ENCODE results near the gene S1PR4.
"Not testable (repeated sequence)": the region's sequence is repeated elsewhere in the genome, so short reads cannot be mapped to it uniquely, and the experiment has no call there.

S1PR4 gene

DNA sequence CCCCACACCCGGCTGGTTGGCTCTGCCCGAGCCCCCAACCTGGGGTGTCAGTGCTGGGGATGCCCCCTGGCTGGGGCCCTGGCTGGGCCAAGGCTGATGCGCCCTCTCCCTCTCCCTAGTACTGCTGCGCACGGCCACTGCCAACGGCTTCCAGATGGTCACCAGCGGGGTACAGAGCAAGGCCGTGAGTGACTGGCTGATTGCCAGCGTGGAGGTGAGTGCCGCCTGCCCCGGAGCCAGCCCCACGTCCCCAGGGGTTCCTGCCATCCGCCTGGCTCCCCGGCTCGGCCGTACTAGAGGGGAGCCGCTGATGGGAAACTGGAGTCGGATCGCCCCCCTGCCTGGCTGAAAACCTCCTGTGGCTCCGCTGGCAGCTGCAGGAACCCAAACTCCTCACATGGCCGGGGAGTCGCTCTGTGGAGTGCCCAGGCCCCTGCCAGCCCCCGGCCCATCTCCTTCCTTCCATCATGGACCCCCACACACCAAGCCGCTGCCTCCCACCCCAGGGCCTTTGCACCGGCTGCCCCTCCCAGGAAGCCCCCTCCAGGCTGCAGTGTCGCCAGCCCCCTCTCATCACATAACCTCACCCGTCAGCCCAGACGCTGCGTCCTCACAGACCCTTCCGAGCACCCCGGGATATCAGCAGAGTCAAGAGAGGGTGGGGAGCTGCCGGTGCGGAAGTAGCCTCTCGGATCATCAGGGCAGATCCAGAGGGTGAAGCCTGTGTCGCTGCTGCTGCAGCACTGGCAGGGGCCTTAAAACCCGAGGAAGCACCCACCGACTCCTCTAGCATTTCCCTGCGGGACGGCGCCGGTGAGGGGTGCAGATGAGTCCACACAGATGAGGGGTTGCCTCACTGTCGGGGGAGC is 17.7 kb downstream of the S1PR4 start:
- DNase-seq: no peak

DNA sequence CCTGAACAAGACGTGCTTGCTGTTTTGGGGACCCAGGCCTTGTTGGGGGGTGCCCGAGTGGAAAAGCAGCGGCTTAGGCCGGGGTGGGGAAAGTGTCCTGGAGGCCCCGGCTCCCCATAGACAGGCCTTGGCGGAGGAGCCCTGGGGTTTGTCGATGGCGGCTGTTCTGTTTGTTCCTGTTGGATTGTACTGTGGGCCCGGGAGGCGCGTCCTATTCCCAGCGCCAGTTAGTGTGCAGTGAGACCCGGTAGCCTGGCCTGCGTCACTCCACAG is 18.3 kb downstream of the S1PR4 start:
- DNase-seq: no peak

DNA sequence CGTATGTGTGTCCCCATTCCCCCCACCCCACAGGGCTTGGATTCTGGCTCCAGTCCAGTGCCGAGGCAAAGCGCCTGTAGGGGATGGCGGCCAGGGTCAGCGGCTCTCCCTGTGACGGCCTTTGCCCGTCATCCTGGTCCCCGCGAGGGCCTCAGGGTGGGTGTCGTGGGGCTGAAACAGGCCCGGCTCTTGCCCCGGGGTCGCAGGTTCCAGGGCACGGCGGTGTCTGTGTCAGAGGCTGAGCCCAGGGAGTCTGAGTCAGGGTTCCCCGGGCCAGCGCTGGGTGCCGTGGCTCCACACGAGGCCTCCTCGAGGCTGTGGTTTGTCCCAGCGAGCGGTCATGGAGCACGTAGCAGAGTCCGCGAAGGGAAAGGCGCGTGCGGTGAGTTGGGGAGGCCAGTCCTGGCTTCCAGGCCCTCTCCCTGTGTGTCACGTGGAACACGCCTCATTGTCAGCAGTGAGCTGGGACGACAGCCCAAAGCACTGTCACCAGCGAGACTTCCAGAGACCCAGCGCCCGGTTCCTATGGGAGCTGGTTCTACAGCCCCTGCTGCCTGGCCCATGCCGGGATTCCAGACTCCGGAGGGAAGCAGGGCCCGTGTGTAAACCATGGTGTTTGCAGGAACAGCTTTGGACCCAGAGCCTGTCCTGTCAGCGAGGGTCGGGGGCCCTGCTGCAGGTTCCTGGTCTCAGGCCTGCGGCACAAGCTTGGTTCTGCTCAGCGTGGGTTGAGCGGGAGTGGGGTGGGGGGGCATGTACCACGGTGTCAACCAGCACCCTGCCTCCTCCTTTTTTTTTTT is 20.5 kb downstream of the S1PR4 start:
- DNase-seq: no peak

DNA sequence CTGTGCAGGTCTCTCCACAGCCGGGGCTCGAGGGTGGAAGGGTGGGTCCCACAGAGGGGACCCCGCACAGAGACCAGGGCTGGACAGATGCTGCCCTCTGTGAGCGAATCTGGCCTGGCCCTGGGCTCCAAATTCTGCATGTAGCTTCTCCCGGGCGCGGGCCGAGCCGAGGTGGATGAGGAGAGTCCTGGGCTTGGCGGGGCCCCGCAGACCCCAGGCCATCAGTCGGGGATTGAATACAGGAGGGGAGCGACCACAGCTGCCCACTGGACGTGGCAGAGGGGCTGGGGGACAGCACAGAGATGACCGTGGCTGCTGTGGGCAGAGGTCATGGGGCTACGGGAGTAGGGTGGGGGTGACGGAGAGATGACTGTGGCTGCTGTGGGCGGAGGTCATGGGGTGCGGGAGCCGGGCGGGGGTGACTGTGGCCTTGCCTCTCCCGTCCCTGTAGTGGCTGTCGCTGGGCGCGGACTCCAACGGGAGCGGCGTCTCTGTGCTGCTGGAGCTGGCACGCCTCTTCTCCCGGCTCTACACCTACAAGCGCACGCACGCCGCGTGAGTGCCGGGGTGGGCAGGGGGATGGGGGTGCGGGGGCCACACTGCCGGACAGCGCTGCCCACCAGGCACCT is 22.6 kb downstream of the S1PR4 start:
- no peak for DNase-seq

DNA sequence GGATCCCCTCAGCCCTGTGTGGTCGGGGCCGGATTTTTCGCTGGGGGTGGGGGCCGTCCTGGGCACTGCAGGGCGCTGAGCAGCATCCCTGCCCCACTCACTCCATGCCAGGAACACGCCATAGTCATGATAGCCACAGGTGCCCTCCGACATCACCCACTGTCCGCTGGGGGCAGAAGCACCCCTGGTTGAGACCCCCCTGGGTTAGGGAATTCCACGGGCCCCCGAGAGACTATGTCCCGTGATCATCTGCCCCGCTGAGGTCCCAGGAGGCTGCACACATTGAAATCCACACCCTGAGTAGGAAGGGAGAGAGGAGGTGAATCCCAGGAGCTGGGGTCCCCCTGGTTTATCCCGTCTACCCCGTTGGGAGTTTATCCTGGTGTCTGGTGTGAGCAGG is 23.3 kb downstream of the S1PR4 start:
- DNase-seq: no peak

DNA sequence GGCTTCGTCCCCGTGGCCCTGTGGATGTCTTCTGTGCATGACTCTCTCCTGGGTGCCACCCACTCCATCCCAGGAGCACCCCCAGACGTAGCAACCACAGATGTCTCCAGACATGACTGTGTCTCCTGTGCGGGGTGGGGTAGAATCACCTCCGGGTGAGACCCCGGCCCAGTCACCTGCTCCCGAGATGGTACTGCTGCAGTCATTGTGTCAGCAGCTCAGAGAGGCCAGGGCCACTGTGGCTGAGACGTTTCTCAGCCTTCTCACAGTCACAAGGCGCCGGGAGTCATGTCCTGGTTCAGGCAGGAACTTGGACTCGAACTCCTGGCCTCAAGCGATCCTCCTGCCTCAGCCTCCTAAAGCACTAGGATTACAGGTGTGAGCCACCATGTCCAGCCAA is 23.8 kb downstream of the S1PR4 start:
- no peak for DNase-seq

DNA sequence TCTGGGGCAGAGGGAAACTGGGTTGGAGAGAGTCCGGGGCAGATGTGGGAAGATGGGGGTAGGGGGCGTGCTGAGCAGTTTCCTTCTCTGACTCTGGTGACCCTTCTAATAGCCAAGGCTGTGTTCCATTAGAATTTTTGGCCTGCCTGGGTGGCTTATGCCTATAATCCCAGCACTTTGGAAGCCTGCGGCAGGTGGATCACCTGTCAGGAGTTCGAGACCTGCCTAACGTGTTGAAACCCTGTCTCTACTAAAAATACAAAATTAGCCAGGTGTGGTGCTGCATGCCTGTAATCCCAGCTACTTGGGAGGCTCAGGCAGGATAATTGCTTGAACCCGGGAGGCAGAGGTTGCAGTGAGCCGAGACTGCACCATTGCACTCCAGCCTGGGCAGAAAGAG is 24.3 kb downstream of the S1PR4 start:
- not testable (repeated sequence) for DNase-seq

DNA sequence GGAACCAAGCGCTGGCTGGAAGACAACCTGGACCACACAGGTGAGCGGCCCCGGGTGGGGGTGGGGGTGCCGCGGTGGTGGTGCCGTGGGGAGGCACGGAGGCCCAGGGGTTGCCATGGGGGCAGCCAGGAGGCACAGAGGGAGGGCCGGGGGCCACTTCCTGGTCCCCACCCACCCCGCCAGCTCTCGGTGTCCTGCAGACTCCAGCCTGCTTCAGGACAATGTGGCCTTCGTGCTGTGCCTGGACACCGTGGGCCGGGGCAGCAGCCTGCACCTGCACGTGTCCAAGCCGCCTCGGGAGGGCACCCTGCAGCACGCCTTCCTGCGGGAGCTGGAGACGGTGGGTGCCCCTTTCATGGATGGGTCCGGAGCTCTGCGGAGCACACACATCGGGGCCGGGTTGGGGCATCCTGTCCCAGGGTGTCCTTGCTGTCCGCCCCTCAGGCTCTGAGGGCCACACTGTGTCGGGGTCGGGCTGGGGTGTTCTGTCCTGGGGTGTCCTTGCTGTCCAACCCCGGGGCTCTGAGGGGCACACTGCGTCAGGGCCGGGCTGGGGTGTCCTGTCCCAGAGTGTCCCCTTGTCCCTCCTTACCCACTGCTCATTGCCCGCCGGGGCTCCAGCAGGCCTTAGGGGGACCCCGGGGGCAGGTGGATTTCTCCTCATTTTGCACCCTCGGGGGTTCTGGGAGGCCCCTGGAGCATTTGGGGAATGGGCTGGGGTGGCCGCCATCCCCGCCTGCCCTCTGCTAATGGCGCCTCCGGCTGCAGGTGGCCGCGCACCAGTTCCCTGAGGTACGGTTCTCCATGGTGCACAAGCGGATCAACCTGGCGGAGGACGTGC is 25.5 kb downstream of the S1PR4 start:
- DNase-seq: no peak

DNA sequence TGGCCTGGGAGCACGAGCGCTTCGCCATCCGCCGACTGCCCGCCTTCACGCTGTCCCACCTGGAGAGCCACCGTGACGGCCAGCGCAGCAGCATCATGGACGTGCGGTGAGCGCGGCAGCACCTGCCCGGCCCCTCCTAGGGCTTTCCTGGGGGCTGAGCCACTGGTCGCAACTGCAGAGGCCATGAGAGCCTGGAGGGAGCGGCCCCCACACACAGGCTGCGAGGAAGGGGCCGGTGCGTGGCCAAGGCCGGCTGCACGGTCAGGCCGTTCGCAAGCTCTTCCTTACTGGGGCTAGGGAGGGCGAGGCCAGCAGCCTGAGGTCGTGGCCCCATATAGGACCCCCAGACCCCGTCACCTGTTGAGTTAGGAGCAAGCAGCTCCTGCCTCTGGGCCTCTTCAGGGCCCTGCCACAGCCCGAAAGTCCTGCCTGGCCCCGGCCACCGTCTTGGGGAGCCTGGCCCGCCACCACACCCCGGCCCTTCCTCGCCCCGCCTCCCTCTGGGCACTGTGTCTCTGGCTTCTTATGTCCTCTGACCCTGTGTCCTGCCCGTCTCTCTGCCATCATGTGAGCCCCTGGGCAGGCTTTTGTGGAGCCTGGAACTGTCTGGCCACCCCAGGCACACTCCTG is 26.2 kb downstream of the S1PR4 start:
- no peak for DNase-seq

DNA sequence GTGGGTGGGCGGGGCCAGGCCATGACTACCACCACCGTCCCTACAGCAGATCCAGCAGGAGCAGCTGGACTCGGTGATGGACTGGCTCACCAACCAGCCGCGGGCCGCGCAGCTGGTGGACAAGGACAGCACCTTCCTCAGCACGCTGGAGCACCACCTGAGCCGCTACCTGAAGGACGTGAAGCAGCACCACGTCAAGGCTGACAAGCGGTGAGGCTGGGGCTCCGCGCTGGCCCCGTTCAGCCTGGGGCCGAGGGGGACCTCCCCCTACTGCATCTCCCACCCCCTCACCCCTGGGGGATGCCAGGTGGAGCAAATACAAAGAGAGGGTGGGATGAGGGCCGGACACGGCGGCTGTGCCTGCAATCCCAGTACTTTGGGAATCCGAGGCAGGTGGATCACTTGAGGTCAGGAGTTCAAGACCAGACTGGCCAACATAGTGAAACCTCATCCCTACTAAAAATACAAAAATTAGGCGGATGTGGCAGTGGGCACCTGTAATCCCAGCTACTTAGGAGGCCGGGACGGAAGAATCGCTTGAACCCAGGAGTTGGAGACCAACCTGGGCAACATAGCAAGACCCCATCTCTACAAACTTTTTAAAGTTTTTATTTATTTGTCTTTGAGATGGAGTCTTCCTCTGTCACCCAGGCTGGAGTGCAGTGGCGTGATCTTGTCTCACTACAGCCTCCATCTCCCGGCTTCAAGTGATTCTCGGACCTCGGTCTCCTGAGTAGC is 27.8 kb downstream of the S1PR4 start:
- DNase-seq: no peak

DNA sequence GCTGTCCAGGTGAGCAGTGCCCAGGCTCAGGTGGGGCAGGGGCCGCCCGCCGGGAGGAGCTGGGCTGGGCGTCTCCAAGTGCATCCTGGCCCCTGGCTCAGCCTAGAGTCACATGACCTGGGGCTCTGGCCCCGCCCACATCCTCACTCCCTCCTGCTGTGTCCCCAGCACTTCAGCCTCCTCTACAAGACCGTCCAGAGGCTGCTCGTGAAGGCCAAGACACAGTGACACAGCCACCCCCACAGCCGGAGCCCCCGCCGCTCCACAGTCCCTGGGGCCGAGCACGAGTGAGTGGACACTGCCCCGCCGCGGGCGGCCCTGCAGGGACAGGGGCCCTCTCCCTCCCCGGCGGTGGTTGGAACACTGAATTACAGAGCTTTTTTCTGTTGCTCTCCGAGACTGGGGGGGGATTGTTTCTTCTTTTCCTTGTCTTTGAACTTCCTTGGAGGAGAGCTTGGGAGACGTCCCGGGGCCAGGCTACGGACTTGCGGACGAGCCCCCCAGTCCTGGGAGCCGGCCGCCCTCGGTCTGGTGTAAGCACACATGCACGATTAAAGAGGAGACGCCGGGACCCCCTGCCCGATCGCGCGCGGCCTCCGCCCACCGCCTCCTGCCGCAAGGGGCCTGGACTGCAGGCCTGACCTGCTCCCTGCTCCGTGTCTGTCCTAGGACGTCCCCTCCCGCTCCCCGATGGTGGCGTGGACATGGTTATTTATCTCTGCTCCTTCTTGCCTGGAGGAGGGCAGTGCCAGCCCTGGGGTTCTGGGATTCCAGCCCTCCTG is 29.1 kb downstream of the S1PR4 start:
- no peak for DNase-seq

DNA sequence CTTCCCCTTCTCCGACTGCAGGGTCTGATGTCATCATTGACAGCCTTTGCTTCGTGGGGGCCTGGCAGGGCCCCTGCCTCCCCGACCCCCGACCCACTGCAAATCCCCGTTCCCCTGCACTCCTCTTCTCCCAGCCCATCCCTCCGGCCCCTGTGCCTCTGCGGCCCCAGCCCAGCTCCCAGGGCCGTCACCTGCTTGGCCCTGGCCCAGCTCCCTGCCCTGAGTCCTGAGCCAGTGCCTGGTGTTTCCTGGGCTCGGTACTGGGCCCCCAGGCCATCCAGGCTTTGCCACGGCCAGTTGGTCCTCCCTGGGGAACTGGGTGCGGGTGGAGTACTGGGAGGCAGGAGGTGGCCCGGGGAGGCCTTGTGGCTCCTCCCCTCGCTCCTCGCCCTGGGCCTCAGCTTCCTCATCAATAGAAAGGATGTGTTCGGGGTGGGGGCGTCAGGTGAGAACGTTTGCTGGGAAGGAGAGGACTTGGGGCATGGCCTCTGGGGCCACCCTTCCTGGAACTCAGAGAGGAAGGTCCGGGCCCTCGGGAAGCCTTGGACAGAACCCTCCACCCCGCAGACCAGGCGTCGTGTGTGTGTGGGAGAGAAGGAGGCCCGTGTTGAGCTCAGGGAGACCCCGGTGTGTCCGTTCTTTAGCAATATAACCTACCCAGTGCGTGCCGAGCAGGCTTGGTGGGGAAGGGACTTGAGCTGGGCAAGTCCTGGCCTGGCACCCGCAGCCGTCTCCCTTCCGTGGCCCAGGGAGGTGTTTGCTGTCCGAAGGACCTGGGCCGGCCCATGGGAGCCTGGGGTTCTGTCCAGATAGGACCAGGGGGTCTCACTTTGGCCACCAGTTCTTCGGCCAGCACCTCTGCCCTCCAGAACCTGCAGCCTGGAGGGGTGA is 30.0 kb downstream of the S1PR4 start:
- no peak for DNase-seq

DNA sequence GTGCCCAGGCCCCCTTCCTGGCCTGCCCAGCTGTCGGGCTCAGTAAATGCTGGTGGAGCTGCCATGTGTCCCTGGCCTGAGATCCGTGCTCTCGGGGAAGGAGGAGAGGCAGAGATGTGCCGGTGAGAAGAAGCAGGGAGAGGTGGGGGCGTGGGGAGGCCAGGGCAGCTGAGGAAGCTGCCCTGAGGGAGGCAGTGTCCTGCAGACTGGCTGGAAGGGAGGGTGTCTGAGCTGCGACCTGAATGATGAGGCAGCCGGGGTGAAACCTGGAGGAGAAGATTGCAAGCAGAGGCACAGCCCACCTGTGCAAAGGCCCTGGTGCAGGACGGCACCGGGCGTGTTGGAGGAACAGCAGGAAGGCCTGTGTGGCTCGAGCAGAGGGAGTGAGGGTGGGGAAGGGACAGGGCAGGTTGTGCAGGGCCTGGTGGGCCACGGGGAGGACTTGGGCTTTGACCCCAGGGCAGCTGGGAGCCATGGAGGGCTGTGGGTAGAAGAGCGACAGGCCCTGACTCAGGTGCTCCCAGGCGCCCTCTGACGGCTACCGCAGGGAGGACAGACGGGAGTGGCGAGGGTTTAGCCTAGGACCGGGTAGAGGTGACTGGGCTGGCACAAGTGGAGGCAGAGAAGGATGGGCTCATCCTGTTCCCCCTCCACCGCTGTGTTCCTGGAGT is 31.9 kb downstream of the S1PR4 start:
- no peak for DNase-seq

DNA sequence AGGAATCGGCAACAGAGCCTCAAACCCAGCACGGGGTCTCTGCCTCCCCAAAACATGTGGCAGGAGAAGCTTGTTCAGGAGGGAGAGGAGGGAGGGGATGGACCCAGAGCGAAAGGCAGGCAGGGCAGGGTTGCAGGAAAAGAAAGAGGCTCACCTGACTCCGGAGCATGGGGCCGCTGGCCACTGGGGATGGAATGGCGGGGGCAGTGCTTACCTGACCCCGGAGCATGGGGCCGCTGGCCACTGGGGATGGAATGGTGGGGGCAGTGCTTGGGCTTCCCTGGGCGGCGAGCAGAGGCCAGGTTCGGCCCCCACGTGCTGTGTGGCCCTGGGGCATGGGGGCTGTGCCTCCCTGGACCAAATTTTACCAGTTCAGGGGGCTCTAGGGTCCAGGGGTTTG is 32.6 kb downstream of the S1PR4 start:
- DNase-seq: no peak

DNA sequence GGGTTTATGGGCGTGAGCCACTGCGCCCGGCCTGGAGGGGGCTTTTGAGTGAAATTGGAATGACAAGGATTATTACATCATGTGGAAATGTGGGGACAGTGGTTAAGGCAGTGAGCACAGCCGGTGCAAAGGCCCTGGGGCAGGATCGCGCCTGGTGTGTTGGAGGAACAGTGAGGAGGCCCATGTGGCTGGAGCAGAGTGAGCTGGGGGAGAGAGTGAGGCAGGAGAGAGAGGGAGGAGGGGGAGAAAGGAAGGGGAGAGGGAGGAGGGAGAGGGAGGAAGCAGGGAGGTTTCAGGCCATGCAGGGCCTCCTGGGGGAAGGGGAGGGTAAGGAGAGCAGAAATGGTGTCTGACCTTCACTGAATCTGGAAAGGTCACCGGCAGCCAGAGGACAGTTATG is 34.6 kb downstream of the S1PR4 start:
- DNase-seq: no peak

DNA sequence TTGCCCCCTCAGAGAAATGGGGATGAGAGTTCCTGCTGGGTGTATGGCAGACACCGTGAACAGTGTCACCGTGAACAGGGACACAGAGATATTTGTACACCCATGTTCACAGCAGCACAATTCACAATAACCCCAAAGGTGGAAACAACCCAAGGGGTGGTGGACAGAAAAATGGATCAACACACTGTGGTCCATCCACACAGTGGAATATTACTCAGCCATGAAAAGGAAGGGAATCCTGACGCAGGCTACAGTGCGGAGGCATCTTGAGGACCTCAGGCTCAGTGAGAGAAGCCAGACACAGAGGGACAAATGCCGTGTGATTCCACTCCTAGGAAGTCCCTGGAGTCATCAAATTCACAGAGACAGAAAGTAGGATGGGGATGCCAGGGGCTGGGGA is 38.3 kb downstream of the S1PR4 start:
- no peak for DNase-seq

DNA sequence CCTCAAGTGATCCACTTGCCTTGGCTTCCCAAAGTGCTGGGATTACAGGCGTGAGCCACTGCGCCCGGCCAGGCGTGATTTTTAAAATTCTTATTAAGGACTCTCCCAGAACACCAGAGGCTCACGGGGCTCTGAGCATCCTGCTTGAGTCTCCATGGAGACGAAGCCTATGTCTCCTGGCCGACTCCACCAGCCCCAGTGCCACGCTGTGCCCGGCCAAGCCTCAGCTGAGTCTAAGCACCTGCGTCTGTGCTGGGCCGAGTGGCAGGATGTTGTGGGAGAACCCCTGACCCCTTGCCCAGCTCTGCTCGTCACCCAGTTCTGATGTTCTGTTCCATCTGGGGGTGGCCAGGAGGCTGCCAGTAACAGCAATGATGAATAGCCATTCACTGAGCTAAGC is 42.0 kb downstream of the S1PR4 start:
- no peak for DNase-seq

DNA sequence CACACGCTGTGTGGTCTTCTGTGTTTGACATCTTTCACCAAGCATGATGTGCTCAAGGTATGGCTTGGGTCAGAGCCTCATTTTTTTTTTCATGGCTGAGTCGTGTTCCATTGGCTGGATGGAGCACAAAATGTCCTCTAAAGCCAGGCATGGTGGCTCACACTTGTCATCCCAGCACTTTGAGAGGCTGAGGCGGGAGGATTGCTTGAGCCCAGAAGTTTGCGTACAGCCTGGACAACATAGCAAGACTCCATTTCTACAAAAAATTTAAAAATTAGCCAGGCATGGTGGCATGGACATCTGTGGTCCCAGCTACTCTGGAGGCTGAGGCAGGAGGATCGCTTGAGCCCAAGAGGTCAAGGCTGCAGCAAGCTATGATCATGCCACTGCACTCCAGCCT is 43.0 kb downstream of the S1PR4 start:
- not testable (repeated sequence) for DNase-seq

DNA sequence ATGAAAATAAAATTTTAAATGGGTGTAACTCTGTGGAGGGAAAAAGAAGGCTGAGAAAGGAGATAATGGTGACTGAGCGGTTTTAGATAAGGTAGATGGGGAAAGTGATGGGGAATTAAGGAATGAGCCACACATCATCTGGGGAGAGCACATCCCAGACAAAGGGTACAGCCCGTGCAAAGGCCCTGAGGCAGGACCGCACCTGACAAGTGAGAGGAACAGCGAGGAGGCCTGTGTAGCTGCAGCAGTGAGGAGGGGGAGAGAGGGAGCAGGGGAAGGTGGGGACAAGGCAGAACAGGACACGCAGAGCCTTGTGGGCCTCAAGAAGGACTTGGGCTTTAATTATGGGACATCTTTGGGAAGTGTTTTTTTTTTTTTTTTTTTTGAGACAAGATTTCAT is 44.1 kb downstream of the S1PR4 start:
- DNase-seq: no peak

Data from NCI-H510A (cell line).